ENCODE measurements around the gene LRRIQ1.

LRRIQ1 gene

GRCh38 chr12:85280165-85280983 is 244.2 kb downstream of the LRRIQ1 start, which contains the start of gene ALX1:
TSS of gene ALX1 (plus strand) at chr12:85280220. CDS start at chr12:85280262, 42 bp downstream.
- DNase-seq (ENCODE audit: low read depth in 2 of 2): no peak

- no peak for DNase-seq (ENCODE audit: low read depth in 2 of 2)
Measured at GRCh38 chr12:85280984-85281630, 245.0 kb downstream of the LRRIQ1 start.

- DNase-seq (ENCODE audit: low read depth in 2 of 2): no peak
Measured at GRCh38 chr12:85281636-85282312, 245.6 kb downstream of the LRRIQ1 start.

GRCh38 chr12:85283560-85283959 is 247.4 kb downstream of the LRRIQ1 start:
- no peak for DNase-seq (ENCODE audit: low read depth in 2 of 2)

Data from stimulated activated CD8-positive, alpha-beta memory T cell treated with anti-CD3 and anti-CD28 coated beads, Interleukin-7, amount 100 ng/mL, for 4 hours (primary cell).